GM12878 (cell line): ENCODE data around the gene LRRC3C. TPM values are rescaled to one million over a fixed set of nuclear protein-coding genes. Genes with fewer than 3 reads are reported as not detected.

ENCODE experiments used
- ATAC-seq: fragments of 200-7000 bp; cut with Tn5 transposase; 3 replicates; pipeline ENCODE4 v1.9.1; 2020; ENCODE audit warnings: mild to moderate bottlenecking, moderate library complexity
- BruUV-seq: library from RNA; stranded (reverse); fragments of 400-500 nt; replicated peaks from 2 replicates; lab custom pipeline; 2021; lab: Mats Ljungman, UMichigan
- CTCF ChIA-PET: fragments of 300-600 bp; sonication (Branson Sonifier 250); formaldehyde crosslinking; extraction: SDS; loops from one replicate; lab custom pipeline; 2021; ENCODE audit warnings: inconsistent platforms; lab: Yijun Ruan, JAX
- POLR2A ChIA-PET: fragments of 350-600 bp; formaldehyde crosslinking; extraction: SDS; loops from one replicate; lab custom pipeline; 2021; ENCODE audit warnings: inconsistent platforms; lab: Charles Lee
- RAD21 ChIA-PET: fragments of 300-600 bp; sonication (Branson Sonifier 250); formaldehyde crosslinking; loops from one replicate; lab custom pipeline; 2023; ENCODE audit warnings: antibody characterized with exemption; ENCODE audit not compliant: unreplicated experiment; lab: Charles Lee
- SMC1A ChIA-PET: fragments of 300-600 bp; sonication (Branson Sonifier 250); formaldehyde crosslinking; loops from one replicate; lab custom pipeline; 2023; ENCODE audit not compliant: unreplicated experiment, uncharacterized antibody; lab: Charles Lee
- DNase-seq: peaks from one replicate; pipeline ENCODE4 v3.0.0-alpha.2; 2011; ENCODE audit warnings: low read depth, low spot score
- FAIRE-seq: peaks from 3 replicates; lab custom pipeline; 2011; peaks lifted over from hg19 to GRCh38; lab: Jason Lieb, UNC
- H2AFZ ChIP-seq: 2 replicates; pipeline ENCODE4 v1.6.0; 2011; ENCODE audit warnings: low read depth, low read length, control low read depth; ENCODE audit not compliant: control insufficient read depth
- H3K27ac ChIP-seq: 2 replicates; pipeline ENCODE4 v1.5.1; 2011; ENCODE audit warnings: control low read depth; ENCODE audit not compliant: control insufficient read depth, insufficient read depth
- H3K27me3 ChIP-seq, 2 experiments: replicated peaks in 1 of 2; 2 replicates each; pipeline versions ENCODE4 v1.6.0 to v1.6.1; 2011; ENCODE audit warnings: low read length in 1 of 2; ENCODE audit not compliant: control insufficient read depth in 2 of 2, insufficient read depth in 2 of 2
- H3K36me3 ChIP-seq, 2 experiments: 2 replicates each; pipeline ENCODE4 v1.5.1; 2011; ENCODE audit warnings: low read length in 1 of 2; ENCODE audit not compliant: control insufficient read depth in 2 of 2, insufficient read depth in 2 of 2
- H3K4me1 ChIP-seq: 2 replicates; pipeline ENCODE4 v1.6.1; 2011; ENCODE audit warnings: mild to moderate bottlenecking, low read length, moderate library complexity, mixed read lengths; ENCODE audit not compliant: control insufficient read depth, insufficient read depth
- H3K4me2 ChIP-seq: 2 replicates; pipeline ENCODE4 v1.6.0; 2011; ENCODE audit warnings: control low read depth; ENCODE audit not compliant: control insufficient read depth, insufficient read depth
- H3K4me3 ChIP-seq: fragments of 200-600 bp; sonication (generic); 2 replicates; pipeline ENCODE4 v1.5.1; 2016
- H3K79me2 ChIP-seq: 2 replicates; pipeline ENCODE4 v1.6.0; 2011; ENCODE audit warnings: low read length; ENCODE audit not compliant: control insufficient read depth, insufficient read depth
- H3K9ac ChIP-seq: 2 replicates; pipeline ENCODE4 v1.8.0; 2011; ENCODE audit warnings: low read length, control low read depth, mixed read lengths; ENCODE audit not compliant: control insufficient read depth, insufficient read depth
- H3K9me3 ChIP-seq: replicated peaks from 3 replicates; pipeline ENCODE4 v1.5.1; 2011; ENCODE audit warnings: mild to moderate bottlenecking, low read length; ENCODE audit not compliant: control insufficient read depth, insufficient read depth
- H4K20me1 ChIP-seq: 2 replicates; pipeline ENCODE4 v1.6.0; 2011; ENCODE audit not compliant: control insufficient read depth, insufficient read depth
- BCL11A ChIP-seq: IDR thresholded peaks from 2 replicates; pipeline ENCODE4 v1.6.1; 2011; ENCODE audit warnings: low read depth, low read length
- BCL3 ChIP-seq: IDR thresholded peaks from 2 replicates; pipeline ENCODE4 v1.6.1; 2011; ENCODE audit warnings: borderline replicate concordance, low read depth, mild to moderate bottlenecking, moderate library complexity, low read length; ENCODE audit not compliant: insufficient read depth, poor library complexity, severe bottlenecking
- CBFB ChIP-seq: IDR thresholded peaks from 2 replicates; pipeline ENCODE4 v1.6.1; 2016; ENCODE audit warnings: antibody characterized with exemption, low read depth
- EED ChIP-seq: sonication (generic); IDR thresholded peaks from 2 replicates; pipeline ENCODE4 v1.6.1; 2016; ENCODE audit warnings: antibody characterized with exemption, low read depth
- ETV6 ChIP-seq, 2 experiments: fragments of 450-650 bp in 1 of 2; IDR thresholded peaks in 1 of 2; conservative IDR thresholded peaks in 1 of 2; 2 replicates each; pipeline ENCODE4 v1.6.1; 2014; ENCODE audit warnings: antibody characterized with exemption in 1 of 2, borderline replicate concordance in 1 of 2, low read depth in 1 of 2, mild to moderate bottlenecking in 1 of 2, moderate library complexity in 1 of 2
- GABPA ChIP-seq: IDR thresholded peaks from 2 replicates; pipeline ENCODE4 v1.6.1; 2014; ENCODE audit warnings: antibody characterized with exemption, low read depth, mild to moderate bottlenecking, inconsistent platforms
- IKZF2 ChIP-seq, 2 experiments: fragments of 450-650 bp; IDR thresholded peaks; 2 replicates each; pipeline ENCODE4 v1.6.1; 2017; ENCODE audit warnings: mild to moderate bottlenecking in 2 of 2, moderate library complexity in 2 of 2
- IRF4 ChIP-seq: IDR thresholded peaks from 2 replicates; pipeline ENCODE4 v1.6.1; 2011; ENCODE audit warnings: low read depth, low read length
- JUNB ChIP-seq: IDR thresholded peaks from 2 replicates; pipeline ENCODE4 v1.6.1; 2016; ENCODE audit warnings: antibody characterized with exemption, mild to moderate bottlenecking
- MTA2 ChIP-seq: fragments of 450-650 bp; IDR thresholded peaks from 2 replicates; pipeline ENCODE4 v1.6.1; 2016; ENCODE audit warnings: low read depth, mild to moderate bottlenecking, moderate library complexity
- NFIC ChIP-seq: IDR thresholded peaks from 2 replicates; pipeline ENCODE4 v1.6.1; 2012; ENCODE audit warnings: low read depth, mild to moderate bottlenecking, inconsistent platforms, low read length, moderate library complexity
- NR2F1 ChIP-seq: fragments of 450-650 bp; conservative IDR thresholded peaks from 2 replicates; pipeline ENCODE4 v1.6.1; 2017; ENCODE audit warnings: mild to moderate bottlenecking
- RAD51 ChIP-seq: fragments of 450-650 bp; IDR thresholded peaks from 2 replicates; pipeline ENCODE4 v1.6.1; 2016; ENCODE audit warnings: moderate library complexity, mild to moderate bottlenecking, inconsistent platforms
- SMAD1 ChIP-seq: fragments of 450-650 bp; IDR thresholded peaks from 2 replicates; pipeline ENCODE4 v1.6.1; 2018; ENCODE audit warnings: mild to moderate bottlenecking, low read depth; ENCODE audit not compliant: partially characterized antibody
- SPI1 ChIP-seq: IDR thresholded peaks from 2 replicates; pipeline ENCODE4 v1.6.1; 2011; ENCODE audit warnings: low read depth, mild to moderate bottlenecking, low read length, moderate library complexity, borderline replicate concordance; ENCODE audit not compliant: insufficient read depth
- ZNF384 ChIP-seq: IDR thresholded peaks from 2 replicates; pipeline ENCODE4 v1.6.1; 2012; ENCODE audit warnings: low read depth, mild to moderate bottlenecking, low read length, improper control_type of control experiment, borderline replicate concordance
- WGBS: methylation state at CpG from one replicate; pipeline ENCODE4 v1.1.6; 2016; ENCODE audit warnings: low lambda C conversion rate; ENCODE audit not compliant: insufficient replicate concordance, insufficient coverage; ENCODE audit errors: missing lambda C conversion rate; 5-methylcytosine and 5-hydroxymethylcytosine counted together
- in situ Hi-C: fragments of 300-500 bp; cut with MboI; formaldehyde crosslinking; loops from 9 replicates; pipeline ENCODE4 v1.14.3; 2018; ENCODE audit warnings: mixed read lengths
- intact Hi-C: fragments of 100-400 bp; cut with micrococcal nuclease; formaldehyde crosslinking; loops from one replicate; pipeline ENCODE4 v1.14.2; 2022; ENCODE audit not compliant: unreplicated experiment
- polyA plus RNA-seq, 11 experiments: library from polyadenylated mRNA; depleted of rRNA in 4 of 11; unstranded in 6 of 11; stranded (reverse) in 5 of 11; fragments of >200 nt; fragmentation: Nextera tagmentation in 4 of 11; fragmentation: Illumina TruSeq in 1 of 11; extraction: Ambion mirVana in 4 of 11; extraction: Trizol in 1 of 11; gene quantifications; 1 replicate in 1 of 11; 2 replicates in 10 of 11; pipeline versions ENCODE4 v1.2.1 to v1.2.3, GENCODE V29; 2011 to 2016; ENCODE audit warnings: inconsistent platforms in 2 of 11, missing spikeins in 2 of 11, low read depth in 1 of 11
- total RNA-seq, 4 experiments: library from RNA; depleted of rRNA in 3 of 4; stranded (reverse); fragments of >200 nt in 3 of 4; fragmentation: Illumina TruSeq in 1 of 4; extraction: Trizol in 1 of 4; gene quantifications; 2 replicates each; pipeline versions ENCODE4 v1.2.1 to v1.2.3, GENCODE V29; 2013 to 2021
- TF ChIP-seq, protein P1 (sequence below): IDR thresholded peaks from 2 replicates; pipeline ENCODE4 v1.6.1; 2012; ENCODE audit warnings: low read depth, low read length, improper control_type of control experiment
- TF ChIP-seq, protein P2 (sequence below): IDR thresholded peaks from 2 replicates; pipeline ENCODE4 v1.6.1; 2012; ENCODE audit warnings: low read depth, low read length, improper control_type of control experiment
- TF ChIP-seq, protein P3 (sequence below): IDR thresholded peaks from 2 replicates; pipeline ENCODE4 v1.6.1; 2012; ENCODE audit warnings: low read length, inconsistent platforms

The LRRC3C gene
- total and polyA plus RNA-seq, 10 of the 15 experiments (the other 5 are each of a cell fraction or from before 2014, with no cell fraction given): not detected

DNA sequence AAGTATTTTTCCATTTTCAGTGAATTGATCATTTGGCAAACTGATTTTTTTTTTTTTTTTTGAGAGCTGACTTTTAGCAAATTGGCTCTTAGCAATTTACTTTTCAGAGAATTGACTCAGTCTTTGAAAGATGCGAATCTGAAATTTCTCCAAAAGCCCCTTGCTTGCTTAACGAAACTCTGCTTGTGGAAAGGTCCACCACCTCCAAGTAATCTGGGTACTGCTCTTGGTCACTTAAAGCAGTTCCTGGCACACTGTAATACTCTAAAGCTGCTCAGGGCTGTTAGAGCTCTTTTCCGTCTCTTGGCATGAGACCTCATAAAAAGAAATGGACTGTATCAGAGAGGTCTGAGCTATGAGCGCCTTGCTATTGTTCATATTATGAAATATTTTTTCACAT, 12.0 kb upstream of the LRRC3C start:
- RAD21 ChIA-PET: interaction anchor here (0.8 to 2.4 kb wide), 14 partner anchors 9 to 160 kb away, joined by 3 to 17 read pairs (median 4); partner anchors contain the start of genes LRRC3C and ORMDL3
- SMC1A ChIA-PET: interaction anchor here (0.6 to 4.4 kb wide), 14 partner anchors 11 to 197 kb away, joined by 3 to 40 read pairs (median 4); no protein-coding TSS in a partner anchor
- Histone ChIP-seq H3K79me2 (no peaks in the 10 kb centered on the region; the same call in 1 of the 2 replicates), H4K20me1 (no peaks in the 10 kb centered on the region), H3K36me3 (peaks cover 2 to 7% of the 10 kb centered on the region in 2 experiments; a peak in 2 of 4 replicates), H3K27ac (peak overlapping the region; percentile 39; the same call in 1 of the 2 replicates), H2AFZ (no peak overlapping the region), H3K9ac (no peak overlapping the region), H3K4me2 (no peak overlapping the region; the same call in 1 of the 2 replicates), H3K4me1 (peaks cover 20% of the 10 kb centered on the region), H3K4me3 (no peak overlapping the region), H3K9me3 (no peaks in the 10 kb centered on the region; the same call in 2 of the 3 replicates), H3K27me3 (no peaks in the 10 kb centered on the region)
- FAIRE-seq (no peak), ATAC-seq (peak; percentile 84), DNase-seq (no peak)
- POLR2A ChIA-PET: interaction anchor here (0.6 to 2.0 kb wide), 15 partner anchors 9 to 279 kb away, joined by 3 to 21 read pairs (median 4); partner anchors contain the start of gene PSMD3
- in situ Hi-C loops (no loop called here), intact Hi-C loops (no loop called here)
- CTCF ChIA-PET: interaction anchor here (0.6 to 2.5 kb wide), 12 partner anchors 9 to 180 kb away, joined by 3 to 25 read pairs (median 4); partner anchors contain the start of gene PSMD3
- BruUV-seq: no TSS peak
- WGBS: 0% methylated on average over 4 of the region's 4 CpGs
- TF ChIP-seq MTA2 (peak; percentile 63; the same call in 1 of the 2 replicates), BCL3 (peak; percentile 30), ZNF384 (0 out of 2 replicates have a peak, but pooled peaks have one; percentile 16), JUNB (peak; percentile 72), ETV6 (conservative IDR thresholded peaks at IDR 0.05 in 1 of 2, IDR thresholded peaks at IDR 0.05 in 1 of 2; ENCODE audit: borderline replicate concordance in 1 of 2, low read depth in 1 of 2) (peak in 1 of 2 experiments; percentile 47; a peak in 1 of 4 replicates), IRF4 (peak; percentile 65; the same call in 1 of the 2 replicates), SPI1 (no peak), BCL11A (peak; percentile 71), GABPA (no peak), NFIC (peak; percentile 65; the same call in 1 of the 2 replicates), NR2F1 (0 out of 2 replicates have a peak, but pooled peaks have one; percentile 26), CBFB (0 out of 2 replicates have a peak, but pooled peaks have one; percentile 29), EED (peak; percentile 52; the same call in 1 of the 2 replicates), RAD51 (no peak), SMAD1 (no peak), IKZF2 (IDR thresholded peaks at IDR 0.05) (peak; percentile 15 to 48; a peak in 2 of 4 replicates)
- TF ChIP-seq, protein P1, sequence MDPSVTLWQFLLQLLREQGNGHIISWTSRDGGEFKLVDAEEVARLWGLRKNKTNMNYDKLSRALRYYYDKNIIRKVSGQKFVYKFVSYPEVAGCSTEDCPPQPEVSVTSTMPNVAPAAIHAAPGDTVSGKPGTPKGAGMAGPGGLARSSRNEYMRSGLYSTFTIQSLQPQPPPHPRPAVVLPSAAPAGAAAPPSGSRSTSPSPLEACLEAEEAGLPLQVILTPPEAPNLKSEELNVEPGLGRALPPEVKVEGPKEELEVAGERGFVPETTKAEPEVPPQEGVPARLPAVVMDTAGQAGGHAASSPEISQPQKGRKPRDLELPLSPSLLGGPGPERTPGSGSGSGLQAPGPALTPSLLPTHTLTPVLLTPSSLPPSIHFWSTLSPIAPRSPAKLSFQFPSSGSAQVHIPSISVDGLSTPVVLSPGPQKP: no peak
- TF ChIP-seq, protein P2, sequence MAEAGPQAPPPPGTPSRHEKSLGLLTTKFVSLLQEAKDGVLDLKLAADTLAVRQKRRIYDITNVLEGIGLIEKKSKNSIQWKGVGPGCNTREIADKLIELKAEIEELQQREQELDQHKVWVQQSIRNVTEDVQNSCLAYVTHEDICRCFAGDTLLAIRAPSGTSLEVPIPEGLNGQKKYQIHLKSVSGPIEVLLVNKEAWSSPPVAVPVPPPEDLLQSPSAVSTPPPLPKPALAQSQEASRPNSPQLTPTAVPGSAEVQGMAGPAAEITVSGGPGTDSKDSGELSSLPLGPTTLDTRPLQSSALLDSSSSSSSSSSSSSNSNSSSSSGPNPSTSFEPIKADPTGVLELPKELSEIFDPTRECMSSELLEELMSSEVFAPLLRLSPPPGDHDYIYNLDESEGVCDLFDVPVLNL: no peak
- TF ChIP-seq, protein P3, sequence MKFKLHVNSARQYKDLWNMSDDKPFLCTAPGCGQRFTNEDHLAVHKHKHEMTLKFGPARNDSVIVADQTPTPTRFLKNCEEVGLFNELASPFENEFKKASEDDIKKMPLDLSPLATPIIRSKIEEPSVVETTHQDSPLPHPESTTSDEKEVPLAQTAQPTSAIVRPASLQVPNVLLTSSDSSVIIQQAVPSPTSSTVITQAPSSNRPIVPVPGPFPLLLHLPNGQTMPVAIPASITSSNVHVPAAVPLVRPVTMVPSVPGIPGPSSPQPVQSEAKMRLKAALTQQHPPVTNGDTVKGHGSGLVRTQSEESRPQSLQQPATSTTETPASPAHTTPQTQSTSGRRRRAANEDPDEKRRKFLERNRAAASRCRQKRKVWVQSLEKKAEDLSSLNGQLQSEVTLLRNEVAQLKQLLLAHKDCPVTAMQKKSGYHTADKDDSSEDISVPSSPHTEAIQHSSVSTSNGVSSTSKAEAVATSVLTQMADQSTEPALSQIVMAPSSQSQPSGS: peak; percentile 58
